Measurements from ENCODE around the gene PELI2. TPM values are rescaled to one million over a fixed set of nuclear protein-coding genes. Genes with fewer than 3 reads are reported as not detected.

The PELI2 gene
- total and polyA plus RNA-seq, 2 of the 4 experiments (the other 2 are of a cell fraction) = 6.0 to 36.7 TPM

DNA sequence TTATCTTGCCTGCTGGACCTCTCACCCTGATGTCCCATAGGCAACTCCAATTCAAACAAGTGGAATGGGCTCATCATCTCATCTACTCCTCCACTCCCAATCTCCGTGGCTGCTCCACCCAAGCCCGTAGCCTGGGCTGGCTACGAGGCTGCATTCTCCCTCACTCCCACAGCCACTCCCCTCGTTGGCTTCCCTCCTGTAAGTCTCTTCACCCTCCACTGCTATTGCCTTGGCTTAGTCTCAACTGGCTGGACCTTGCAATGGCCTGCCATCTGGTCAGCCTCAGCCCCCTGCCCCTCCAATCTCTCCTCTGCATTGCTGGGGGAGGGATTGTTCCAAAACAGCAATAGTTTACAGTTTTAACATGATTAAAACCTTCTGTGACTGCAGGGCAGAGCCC lies 44.4 kb upstream of the PELI2 start (continued):
- TF ChIP-seq RCOR1 (IDR thresholded peaks at IDR 0.05; ENCODE audit: insufficient replicate concordance, low read length) (no peak), BHLHE40 (IDR thresholded peaks at IDR 0.05; ENCODE audit: low read depth, low read length) (no peak), MAZ (IDR thresholded peaks at IDR 0.05; ENCODE audit: borderline replicate concordance, low read depth, low read length) (no peak)
- TF ChIP-seq, protein P1, sequence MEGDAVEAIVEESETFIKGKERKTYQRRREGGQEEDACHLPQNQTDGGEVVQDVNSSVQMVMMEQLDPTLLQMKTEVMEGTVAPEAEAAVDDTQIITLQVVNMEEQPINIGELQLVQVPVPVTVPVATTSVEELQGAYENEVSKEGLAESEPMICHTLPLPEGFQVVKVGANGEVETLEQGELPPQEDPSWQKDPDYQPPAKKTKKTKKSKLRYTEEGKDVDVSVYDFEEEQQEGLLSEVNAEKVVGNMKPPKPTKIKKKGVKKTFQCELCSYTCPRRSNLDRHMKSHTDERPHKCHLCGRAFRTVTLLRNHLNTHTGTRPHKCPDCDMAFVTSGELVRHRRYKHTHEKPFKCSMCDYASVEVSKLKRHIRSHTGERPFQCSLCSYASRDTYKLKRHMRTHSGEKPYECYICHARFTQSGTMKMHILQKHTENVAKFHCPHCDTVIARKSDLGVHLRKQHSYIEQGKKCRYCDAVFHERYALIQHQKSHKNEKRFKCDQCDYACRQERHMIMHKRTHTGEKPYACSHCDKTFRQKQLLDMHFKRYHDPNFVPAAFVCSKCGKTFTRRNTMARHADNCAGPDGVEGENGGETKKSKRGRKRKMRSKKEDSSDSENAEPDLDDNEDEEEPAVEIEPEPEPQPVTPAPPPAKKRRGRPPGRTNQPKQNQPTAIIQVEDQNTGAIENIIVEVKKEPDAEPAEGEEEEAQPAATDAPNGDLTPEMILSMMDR (conservative IDR thresholded peaks at IDR 0.05; ENCODE audit: low read depth, low read length) = no peak

DNA sequence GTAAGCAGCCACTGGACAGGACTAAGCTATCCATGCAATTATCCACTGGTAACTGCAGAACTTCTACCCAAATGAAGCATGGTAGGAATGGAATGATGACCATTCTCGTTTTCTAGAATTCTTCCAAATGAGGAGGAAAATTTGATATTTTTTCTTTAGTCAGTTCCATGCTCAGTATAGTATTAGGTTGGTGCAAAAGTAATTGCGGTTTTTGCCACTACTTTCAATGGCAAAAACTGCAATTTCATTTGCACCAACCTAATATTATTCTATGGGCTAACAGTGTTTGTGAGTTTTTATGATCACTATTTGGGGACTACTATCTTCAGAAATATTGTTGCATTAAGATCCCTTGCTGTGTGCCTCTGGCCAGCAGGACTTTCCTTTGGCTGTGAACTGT lies 42.9 kb upstream of the PELI2 start:
- no peak overlapping the region for H2BK120ac ChIP-seq (ENCODE audit: low read depth, low read length)
- H4K8ac ChIP-seq (ENCODE audit: low read depth in 2 of 2, low read length in 2 of 2) = no peak overlapping the region
- no peak overlapping the region for H3K9ac ChIP-seq (ENCODE audit: low read depth, low read length)
- no peak overlapping the region for H3K27ac ChIP-seq (ENCODE audit: insufficient read depth, low read length)
- no peak overlapping the region for H3K4ac ChIP-seq (ENCODE audit: low read depth, low read length)
- CTCF ChIA-PET = no interaction called here
- H2BK20ac ChIP-seq (ENCODE audit: low read depth, low read length) = no peak overlapping the region
- H3K36me3 ChIP-seq (ENCODE audit: control insufficient read depth, insufficient read depth, low read length) = no peaks in the 10 kb centered on the region
- intact Hi-C loops (cut with micrococcal nuclease) = no loop called here
- no peaks in the 10 kb centered on the region for H3K79me1 ChIP-seq (ENCODE audit: low read depth in 1 of 2, low read length in 2 of 2)
- dilution Hi-C loops (cut with HindIII; ENCODE audit: low sequenced_read_pairs, unreplicated experiment) = no loop called here
- no TSS peak for BruUV-seq (replicated peaks)
- ATAC-seq (ENCODE audit: low read depth) (no peak), DNase-seq (no peak)
- no peak for TF ChIP-seq CHD1 (IDR thresholded peaks at IDR 0.05; ENCODE audit: low read depth, low read length)
- TF ChIP-seq FOS (IDR thresholded peaks at IDR 0.05; ENCODE audit: low read depth, low read length) = no peak
- TF ChIP-seq RCOR1 (IDR thresholded peaks at IDR 0.05; ENCODE audit: insufficient replicate concordance, low read length) = no peak
- TF ChIP-seq MXI1 (IDR thresholded peaks at IDR 0.05; ENCODE audit: borderline replicate concordance, low read depth, low read length) = no peak
- no peak for TF ChIP-seq MAFK (IDR thresholded peaks at IDR 0.05; ENCODE audit: low read depth, low read length)
- TF ChIP-seq NFE2L2 (IDR thresholded peaks at IDR 0.05; ENCODE audit: low read depth, low read length) = no peak
- no peak for TF ChIP-seq RAD21 (IDR thresholded peaks at IDR 0.05; ENCODE audit: low read length)
- H3K9me1 ChIP-seq (ENCODE audit: insufficient read depth, low read length) = no peaks in the 10 kb centered on the region
- no peak overlapping the region for H4K91ac ChIP-seq (ENCODE audit: insufficient read depth, low read depth, low read length)
- no peak overlapping the region for H2AFZ ChIP-seq (replicated peaks; ENCODE audit: low read length, poor library complexity)
- H3K27me3 ChIP-seq (ENCODE audit: control insufficient read depth, insufficient read depth, low read length) = peaks cover 27% of the 10 kb centered on the region
- no peak overlapping the region for H3K14ac ChIP-seq (replicated peaks; ENCODE audit: low read depth, low read length)
- in situ Hi-C loops (cut with MboI; ENCODE audit: low sequenced_read_pairs) = no loop called here
- no peak overlapping the region for H4K5ac ChIP-seq (ENCODE audit: low read depth, low read length)
- H3K56ac ChIP-seq (ENCODE audit: extremely low read depth, insufficient read depth, low read length) = no peak overlapping the region
- no peak overlapping the region for H2BK5ac ChIP-seq (ENCODE audit: low read depth, low read length, poor library complexity, severe bottlenecking)
- no CpG with 5 or more reads among the region's 2 CpGs for WGBS, 2 experiments (ENCODE audit: extremely low coverage in 2 of 2, insufficient read length in 1 of 2)
- H3K23ac ChIP-seq (ENCODE audit: low read depth, low read length) = no peak overlapping the region
- no peak overlapping the region for H2BK15ac ChIP-seq (ENCODE audit: low read depth, low read length)
- no peak overlapping the region for H2AK9ac ChIP-seq (replicated peaks; ENCODE audit: low read depth, low read length, poor library complexity)
- H3K18ac ChIP-seq (ENCODE audit: low read depth, low read length) = no peak overlapping the region
- POLR2A ChIA-PET (ENCODE audit: unreplicated experiment) = no interaction called here
- no peaks in the 10 kb centered on the region for H3K9me3 ChIP-seq (ENCODE audit: control insufficient read depth, insufficient read depth, low read length)
- no peak overlapping the region for H3K4me3 ChIP-seq (ENCODE audit: insufficient read depth, low read depth, low read length)
- H2AK5ac ChIP-seq (ENCODE audit: low read depth, low read length) = no peak overlapping the region
- H4K20me1 ChIP-seq (ENCODE audit: insufficient read depth, low read length) = no peaks in the 10 kb centered on the region
- no peak overlapping the region for H3K4me2 ChIP-seq (ENCODE audit: low read depth, low read length)
- H3K4me1 ChIP-seq (ENCODE audit: control insufficient read depth, insufficient read depth, low read length) = no peaks in the 10 kb centered on the region
